Endothelial cell of umbilical vein (primary cell): ENCODE measurements around the gene HMGCL.

Experiments used
- EZH2 ChIP-seq: IDR thresholded peaks from 2 replicates; pipeline ENCODE4 v1.6.1; 2012; ENCODE audit warnings: borderline replicate concordance, low read depth, mild to moderate bottlenecking, moderate library complexity, low read length, inconsistent platforms; ENCODE audit not compliant: severe bottlenecking
- TF ChIP-seq, protein P1 (sequence below), 2 donors: IDR thresholded peaks; 1 replicate in 1 of 2; 2 replicates in 1 of 2; pipeline ENCODE4 v1.5.1; 2011; ENCODE audit warnings: low read length in 2 of 2, mild to moderate bottlenecking in 2 of 2, moderate library complexity in 2 of 2, control low read depth in 1 of 2, inconsistent platforms in 1 of 2, low read depth in 1 of 2; ENCODE audit not compliant: insufficient read depth in 1 of 2; ENCODE audit errors: extremely low read depth in 1 of 2

DNA sequence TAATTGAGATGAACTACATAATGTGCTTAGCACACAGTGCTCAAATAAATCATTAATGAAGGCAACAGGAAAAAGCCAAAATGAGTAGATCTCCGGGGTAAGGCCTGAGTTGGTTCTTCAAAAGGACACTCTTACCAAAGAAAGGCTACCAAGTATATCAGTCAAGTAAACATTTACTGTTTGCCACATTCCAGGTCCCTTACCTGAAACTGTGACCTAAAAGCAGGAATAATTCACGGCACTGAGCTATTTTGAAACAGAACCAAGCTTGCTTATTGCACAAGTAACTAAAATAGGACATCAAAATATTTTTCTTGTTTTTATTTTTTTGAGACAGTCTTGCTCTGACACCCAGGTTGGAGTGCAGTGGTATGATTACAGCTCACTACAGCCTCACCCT, 49.0 kb downstream of the HMGCL start:
- TF ChIP-seq, protein P1, sequence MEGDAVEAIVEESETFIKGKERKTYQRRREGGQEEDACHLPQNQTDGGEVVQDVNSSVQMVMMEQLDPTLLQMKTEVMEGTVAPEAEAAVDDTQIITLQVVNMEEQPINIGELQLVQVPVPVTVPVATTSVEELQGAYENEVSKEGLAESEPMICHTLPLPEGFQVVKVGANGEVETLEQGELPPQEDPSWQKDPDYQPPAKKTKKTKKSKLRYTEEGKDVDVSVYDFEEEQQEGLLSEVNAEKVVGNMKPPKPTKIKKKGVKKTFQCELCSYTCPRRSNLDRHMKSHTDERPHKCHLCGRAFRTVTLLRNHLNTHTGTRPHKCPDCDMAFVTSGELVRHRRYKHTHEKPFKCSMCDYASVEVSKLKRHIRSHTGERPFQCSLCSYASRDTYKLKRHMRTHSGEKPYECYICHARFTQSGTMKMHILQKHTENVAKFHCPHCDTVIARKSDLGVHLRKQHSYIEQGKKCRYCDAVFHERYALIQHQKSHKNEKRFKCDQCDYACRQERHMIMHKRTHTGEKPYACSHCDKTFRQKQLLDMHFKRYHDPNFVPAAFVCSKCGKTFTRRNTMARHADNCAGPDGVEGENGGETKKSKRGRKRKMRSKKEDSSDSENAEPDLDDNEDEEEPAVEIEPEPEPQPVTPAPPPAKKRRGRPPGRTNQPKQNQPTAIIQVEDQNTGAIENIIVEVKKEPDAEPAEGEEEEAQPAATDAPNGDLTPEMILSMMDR (IDR thresholded peaks at IDR 0.05; ENCODE audit: extremely low read depth in 1 of 2, insufficient read depth in 1 of 2, low read depth in 1 of 2, low read length in 2 of 2), result no peak
- TF ChIP-seq EZH2, result no peak
